Measurements from ENCODE around the gene MAP1LC3A. TPM values are rescaled to one million over a fixed set of nuclear protein-coding genes. Genes with fewer than 3 reads are reported as not detected.

Gene MAP1LC3A
- total RNA-seq, 1 experiment from 2014 or later, result 25.9 TPM

GRCh38 chr20:34543463-34544056 is 15.0 kb upstream of the MAP1LC3A start:
- Histone ChIP-seq H2BK20ac (ENCODE audit: low read depth, low read length, poor library complexity, severe bottlenecking) (no peak overlapping the region), H4K91ac (ENCODE audit: insufficient read length, low read depth, low read length) (no peak overlapping the region), H4K8ac (replicated peaks; ENCODE audit: insufficient read length, low read depth, low read length) (no peak overlapping the region), H3K79me2 (ENCODE audit: insufficient read depth, low read length) (no peaks in the 10 kb centered on the region), H3K18ac (ENCODE audit: insufficient read length, low read depth, low read length) (no peak overlapping the region), H3K79me1 (ENCODE audit: insufficient read depth, low read depth, low read length, poor library complexity, severe bottlenecking) (no peaks in the 10 kb centered on the region), H3K23ac (ENCODE audit: insufficient read length, low read depth, low read length) (no peak overlapping the region), H3K27ac (ENCODE audit: insufficient read length, low read depth, low read length) (no peak overlapping the region), H2BK5ac (ENCODE audit: insufficient read length, low read length) (no peak overlapping the region), H2BK12ac (ENCODE audit: insufficient read length, low read depth, low read length) (no peak overlapping the region), H4K20me1 (ENCODE audit: control insufficient read depth, insufficient read depth, insufficient read length) (no peaks in the 10 kb centered on the region), H3K27me3 (ENCODE audit: insufficient read depth, low read length) (no peaks in the 10 kb centered on the region; the same call in 1 of the 2 replicates), H3K56ac (ENCODE audit: insufficient read length, low read depth, low read length) (no peak overlapping the region), H3K4me2 (ENCODE audit: insufficient read depth, insufficient read length, low read length) (no peak overlapping the region), H3K23me2 (ENCODE audit: insufficient read length, low read depth, low read length, poor library complexity, severe bottlenecking) (peaks cover 3% of the 10 kb centered on the region), H2BK15ac (ENCODE audit: low read depth, low read length) (no peak overlapping the region), H4K5ac (ENCODE audit: insufficient read length, low read depth, low read length) (no peak overlapping the region), H2BK120ac (ENCODE audit: low read depth, low read length, poor library complexity, severe bottlenecking) (no peak overlapping the region), H3K4ac (ENCODE audit: low read depth, low read length) (no peak overlapping the region), H3K9me3 (ENCODE audit: control insufficient read depth, low read depth, low read length) (no peaks in the 10 kb centered on the region), H3T11ph (ENCODE audit: low read length) (no peak overlapping the region), H3K4me1 (ENCODE audit: insufficient read depth, low read length) (no peaks in the 10 kb centered on the region), H2AK5ac (ENCODE audit: insufficient read length, low read length) (no peak overlapping the region), H3K9ac (ENCODE audit: extremely low read depth, insufficient read length, low read length) (no peak overlapping the region), H2AFZ (ENCODE audit: low read length) (no peak overlapping the region), H3K14ac (ENCODE audit: insufficient read depth, low read length) (no peak overlapping the region)
- Mint-ChIP-seq H3K9me3 (peaks cover 0 to 1% of the 10 kb centered on the region in 2 experiments; a peak in 1 of 5 replicates), H3K4me3 (no peak overlapping the region), H3K4me1 (peaks cover 21 to 24% of the 10 kb centered on the region in 2 experiments), H3K36me3 (ENCODE audit: insufficient read depth in 1 of 3, low read depth in 3 of 3) (peaks cover 12 to 31% (median 23%) of the 10 kb centered on the region in 3 experiments; a peak in 6 of 7 replicates), H3K27me3 (ENCODE audit: low read depth) (peaks cover 13% of the 10 kb centered on the region), H3K27ac (no peak overlapping the region)
- WGBS (ENCODE audit: extremely low coverage, insufficient read length, low lambda C conversion rate), result no CpG with 5 or more reads among the region's 12 CpGs
- TF ChIP-seq CTCF (conservative IDR thresholded peaks at IDR 0.05), result no peak
- no peak for DNase-seq
